GM18505 (cell line): ENCODE measurements around the gene ARL13B.

Experiments used
- ATAC-seq: cut with Tn5 transposase; IDR thresholded peaks from one replicate; pipeline ENCODE4 v1.9.1; 2021; ENCODE audit not compliant: unreplicated experiment
- POLR2A ChIP-seq: IDR thresholded peaks from 4 replicates; pipeline ENCODE4 v1.6.1; 2011; ENCODE audit warnings: borderline replicate concordance; ENCODE audit not compliant: insufficient read depth, insufficient read length; ENCODE audit errors: extremely low read depth

The ARL13B gene

GRCh38 chr3:94081884-94082283 lies 101.9 kb downstream of the ARL13B start:
- TF ChIP-seq POLR2A: no peak
- ATAC-seq: no peak

GRCh38 chr3:94082391-94082937 lies 102.5 kb downstream of the ARL13B start:
- no peak for ATAC-seq
- TF ChIP-seq POLR2A: no peak

DNA sequence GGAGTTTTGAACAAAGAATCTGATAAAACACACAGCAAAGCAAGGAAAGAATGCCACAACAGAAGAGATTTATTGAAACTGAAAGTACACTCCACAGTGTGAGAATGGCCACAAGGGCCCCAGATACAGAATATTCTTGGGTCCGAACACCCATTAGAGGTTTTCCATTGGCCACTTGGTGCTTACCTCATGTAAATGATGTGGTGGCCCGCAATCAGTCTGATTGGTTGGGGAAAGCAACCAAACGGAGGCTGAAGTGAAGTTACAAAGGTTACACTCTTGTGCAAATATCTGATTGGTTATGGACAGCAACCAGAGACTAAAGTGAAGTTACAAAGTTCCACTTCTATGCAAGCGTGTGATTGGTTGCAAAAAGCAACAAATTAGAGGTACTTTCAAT lies 103.3 kb downstream of the ARL13B start:
- no peak for ATAC-seq
- TF ChIP-seq POLR2A: no peak

DNA sequence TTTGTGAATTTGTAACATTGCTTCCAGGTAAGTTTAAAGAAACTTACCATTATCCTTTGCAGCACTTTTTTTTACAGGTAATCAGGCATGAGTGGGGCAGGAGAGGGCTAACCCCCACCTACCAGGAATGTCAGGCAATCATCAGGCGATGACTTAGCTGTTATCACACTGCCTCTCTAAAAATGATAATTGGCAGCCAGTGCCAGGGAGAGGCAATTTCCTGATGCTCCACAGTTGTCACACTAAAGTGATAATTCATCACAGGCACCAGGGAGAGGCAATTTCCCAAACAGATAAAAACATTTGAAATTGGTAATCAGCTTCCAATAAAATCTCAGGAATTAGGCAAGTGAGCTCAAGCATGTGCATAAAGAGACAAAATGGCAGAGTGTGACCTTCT lies 109.2 kb downstream of the ARL13B start:
- ATAC-seq: no peak
- TF ChIP-seq POLR2A: no peak

DNA sequence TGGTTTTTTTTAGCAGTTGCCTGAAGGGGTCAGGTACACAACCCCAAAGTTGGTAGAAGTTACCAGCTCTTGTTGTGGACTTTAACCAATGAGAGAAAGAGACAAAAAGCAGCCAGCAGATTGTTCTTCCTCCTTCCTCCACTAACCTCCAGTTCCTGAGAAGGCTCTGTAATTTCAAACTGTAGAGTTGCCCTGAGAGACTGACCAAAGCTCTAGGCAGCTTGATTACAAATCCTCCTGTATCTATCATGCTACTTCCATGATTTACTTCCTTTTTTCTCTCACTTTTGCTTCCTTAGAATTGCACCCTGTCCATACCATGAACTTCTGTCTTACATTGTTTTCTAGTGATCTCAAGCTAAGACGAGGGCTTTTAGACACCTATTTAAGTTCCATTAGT lies 112.1 kb downstream of the ARL13B start:
- no peak for ATAC-seq
- no peak for TF ChIP-seq POLR2A

DNA sequence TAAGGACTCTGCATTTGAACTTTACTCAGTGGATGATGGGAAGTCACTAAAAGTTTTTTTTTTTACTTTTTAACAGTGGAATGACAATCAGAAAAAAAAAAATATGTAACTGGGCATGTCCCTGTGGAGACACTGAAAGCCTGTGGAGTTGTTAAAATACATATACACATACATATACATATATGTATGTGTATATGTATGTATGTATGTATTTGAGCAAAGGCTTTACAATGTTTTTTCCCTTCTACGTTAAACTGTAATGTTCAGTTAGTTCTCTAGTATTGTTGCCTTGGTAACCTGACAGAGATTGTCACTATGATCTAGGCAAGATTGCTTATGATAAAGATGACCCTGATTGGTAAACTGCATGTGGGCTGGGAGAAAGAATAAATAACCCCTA lies 113.2 kb downstream of the ARL13B start:
- TF ChIP-seq POLR2A: no peak

GRCh38 chr3:94095111-94095510 lies 115.2 kb downstream of the ARL13B start:
- no peak for TF ChIP-seq POLR2A
- no peak for ATAC-seq

More for the DNA sequence above, 113.2 kb downstream of the ARL13B start:
- ATAC-seq: no peak

GRCh38 chr3:94098452-94098851 lies 118.5 kb downstream of the ARL13B start:
- ATAC-seq: no peak
- no peak for TF ChIP-seq POLR2A

DNA sequence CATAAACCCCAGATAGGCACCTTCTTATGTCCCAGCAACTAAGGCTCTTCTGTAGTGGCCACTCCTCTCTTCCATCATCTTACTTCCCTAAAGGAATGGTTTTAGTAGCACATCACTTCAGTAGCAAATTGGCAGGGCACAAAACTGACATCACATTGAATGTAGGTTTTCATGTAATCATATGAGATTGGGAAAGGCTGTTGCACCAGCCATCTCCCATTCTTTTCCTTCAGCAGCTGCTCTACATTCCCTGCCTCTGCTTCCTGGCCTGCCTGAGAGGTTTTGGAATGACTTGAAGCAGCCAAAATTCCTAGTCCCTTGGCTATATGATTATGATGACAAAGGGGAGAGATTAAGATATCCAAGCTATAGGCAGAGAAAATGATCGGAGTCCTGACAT lies 119.4 kb downstream of the ARL13B start:
- ATAC-seq: no peak
- no peak for TF ChIP-seq POLR2A

DNA sequence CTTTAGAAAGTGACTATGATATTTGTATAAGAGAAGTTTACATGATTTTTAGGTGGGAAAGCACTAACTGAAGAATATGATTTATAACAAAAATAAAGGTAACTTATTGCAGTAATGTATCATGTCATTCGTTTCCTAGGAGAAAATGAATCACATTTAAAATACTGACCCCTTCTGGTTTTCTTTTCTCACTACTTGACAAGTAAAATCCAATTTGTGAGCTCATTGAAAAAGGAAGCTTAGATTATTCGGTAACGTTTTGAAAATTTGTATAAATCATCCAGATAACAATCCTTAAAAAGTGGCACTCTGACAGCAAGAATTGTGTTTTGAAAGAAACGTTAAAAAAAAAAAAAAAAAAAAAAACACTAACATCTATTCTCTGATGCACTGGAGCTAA lies 121.9 kb downstream of the ARL13B start:
- no peak for TF ChIP-seq POLR2A
- ATAC-seq: no peak
